Measurements from ENCODE around the gene MRPL12.

Gene MRPL12

GRCh38 chr17:81701288-81702071 is 1.7 kb upstream of the MRPL12 start:
- no peak for DNase-seq (ENCODE audit: low read depth in 2 of 2)

- no peak for DNase-seq (ENCODE audit: low read depth in 2 of 2)
Measured at GRCh38 chr17:81703747-81704654, 834 bp downstream of the MRPL12 start.

- DNase-seq (ENCODE audit: low read depth in 2 of 2): no peak
Measured at GRCh38 chr17:81705518-81706231, 2.5 kb downstream of the MRPL12 start.

GRCh38 chr17:81706232-81706611 is 3.1 kb downstream of the MRPL12 start:
- DNase-seq (ENCODE audit: low read depth in 2 of 2): no peak

- no peak for DNase-seq (ENCODE audit: low read depth in 2 of 2)
Measured at GRCh38 chr17:81706757-81707624, 3.8 kb downstream of the MRPL12 start.

GRCh38 chr17:81707725-81708646 is 4.8 kb downstream of the MRPL12 start:
- DNase-seq (ENCODE audit: low read depth in 2 of 2): no peak

GRCh38 chr17:81708739-81709185 is 5.6 kb downstream of the MRPL12 start:
- no peak for DNase-seq (ENCODE audit: low read depth in 2 of 2)

GRCh38 chr17:81710514-81711308 is 7.5 kb downstream of the MRPL12 start:
- DNase-seq (ENCODE audit: low read depth in 2 of 2): no peak

- DNase-seq (ENCODE audit: low read depth in 2 of 2): peak; percentile 76 to 77
Measured at GRCh38 chr17:81711814-81712467, 8.8 kb downstream of the MRPL12 start, which contains the start of gene SLC25A10. Gene SLC25A10, plus strand, starts transcription at chr17:81712284. Its CDS starts 143 bp downstream, at chr17:81712427.

- no peak for DNase-seq (ENCODE audit: low read depth in 2 of 2)
Measured at GRCh38 chr17:81712468-81713003, 9.4 kb downstream of the MRPL12 start.

- DNase-seq (ENCODE audit: low read depth in 2 of 2): no peak
Measured at GRCh38 chr17:81713004-81713555, 9.9 kb downstream of the MRPL12 start.

- DNase-seq (ENCODE audit: low read depth in 2 of 2): no peak
Measured at GRCh38 chr17:81713556-81714411, 10.6 kb downstream of the MRPL12 start.

GRCh38 chr17:81714412-81715106 is 11.4 kb downstream of the MRPL12 start:
- DNase-seq (ENCODE audit: low read depth in 2 of 2): no peak

- no peak for DNase-seq (ENCODE audit: low read depth in 2 of 2)
Measured at GRCh38 chr17:81715107-81715871, 12.1 kb downstream of the MRPL12 start.

GRCh38 chr17:81715872-81716673 is 12.9 kb downstream of the MRPL12 start:
- DNase-seq (ENCODE audit: low read depth in 2 of 2): no peak

Measured in stimulated activated CD8-positive, alpha-beta memory T cell treated with anti-CD3 and anti-CD28 coated beads, Interleukin-2, amount 100 ng/mL, for 48 hours (primary cell).